Panc1 (cell line): Measurements from ENCODE around the gene GDF2.

ENCODE experiments used
- CTCF ChIP-seq: fragments of 450-650 bp; IDR thresholded peaks from 2 replicates; pipeline ENCODE4 v1.5.1; 2017; ENCODE audit warnings: mild to moderate bottlenecking
- POLR2AphosphoS5 ChIP-seq: IDR thresholded peaks from 2 replicates; pipeline ENCODE4 v1.6.1; 2012; ENCODE audit warnings: mild to moderate bottlenecking, low read depth, low read length, moderate library complexity
- SIN3A ChIP-seq: IDR thresholded peaks from 2 replicates; pipeline ENCODE4 v1.6.1; 2012; ENCODE audit warnings: low read depth, mild to moderate bottlenecking, low read length, moderate library complexity, borderline replicate concordance; ENCODE audit not compliant: insufficient read depth

GRCh38 chr10:47297866-47298540, 24.3 kb upstream of the GDF2 start:
- no peak for TF ChIP-seq CTCF
- TF ChIP-seq POLR2AphosphoS5 = no peak
- no peak for TF ChIP-seq SIN3A
